HepG2 (cell line): ENCODE data around the gene KIN.

Experiments used
- CHD4 ChIP-seq: fragments of 200-600 bp; sonication (generic); IDR thresholded peaks from 2 replicates; pipeline ENCODE4 v1.7.0; 2017; ENCODE audit warnings: mild to moderate bottlenecking, low read length, borderline replicate concordance
- CTCF ChIP-seq: sonication (generic); formaldehyde crosslinking; IDR thresholded peaks from 2 replicates; pipeline ENCODE4 v1.5.0; 2020; ENCODE audit warnings: mild to moderate bottlenecking, missing genetic modification reagents, moderate library complexity
- HDAC1 ChIP-seq: sonication (generic); formaldehyde crosslinking; IDR thresholded peaks from 2 replicates; pipeline ENCODE4 v1.5.1; 2020; ENCODE audit warnings: mild to moderate bottlenecking, missing genetic modification reagents
- JUN ChIP-seq: sonication (generic); formaldehyde crosslinking; IDR thresholded peaks from 2 replicates; pipeline ENCODE4 v1.4.0; 2020; ENCODE audit warnings: mild to moderate bottlenecking, missing genetic modification reagents
- NR2F6 ChIP-seq, 2 experiments: IDR thresholded peaks; 2 replicates each; pipeline ENCODE4 v1.6.1; 2016; ENCODE audit warnings: antibody characterized with exemption in 1 of 2, mild to moderate bottlenecking in 1 of 2
- RFX1 ChIP-seq: fragments of 450-650 bp; IDR thresholded peaks from 2 replicates; pipeline ENCODE4 v1.6.1; 2017
- TAF15 ChIP-seq: fragments of 200-400 bp; formaldehyde crosslinking; IDR thresholded peaks from one replicate; pipeline ENCODE4 v1.6.1; 2018; ENCODE audit warnings: mild to moderate bottlenecking, low read depth, low read length; ENCODE audit not compliant: poor library complexity, severe bottlenecking
- USF2 ChIP-seq, 2 experiments: sonication (generic) in 1 of 2; formaldehyde crosslinking in 1 of 2; IDR thresholded peaks; 2 replicates each; pipeline versions ENCODE4 v1.5.1 to v1.6.1; 2011 to 2020; ENCODE audit warnings: borderline replicate concordance in 1 of 2, low read depth in 1 of 2, low read length in 1 of 2, mild to moderate bottlenecking in 1 of 2, missing genetic modification reagents in 1 of 2, moderate library complexity in 1 of 2
- ZFP91 ChIP-seq: sonication (generic); formaldehyde crosslinking; IDR thresholded peaks from 2 replicates; pipeline ENCODE4 v1.9.0; 2022; ENCODE audit warnings: missing genetic modification reagents, mild to moderate bottlenecking, borderline replicate concordance

GRCh38 chr10:7788639-7789286, 970 bp upstream of the KIN start:
- no peak for TF ChIP-seq CTCF (CRISPR knock-in tag)
- no peak; the same call in 1 of the 2 replicates for TF ChIP-seq HDAC1 (CRISPR knock-in tag)
- TF ChIP-seq NR2F6 (IDR thresholded peaks at IDR 0.05): peak; percentile 9; the same call in 1 of the 2 replicates
- TF ChIP-seq NR2F6 (CRISPR knock-in tag; IDR thresholded peaks at IDR 0.05): no peak
- TF ChIP-seq USF2 (IDR thresholded peaks at IDR 0.05; ENCODE audit: low read depth, low read length): no peak
- no peak for TF ChIP-seq USF2 (CRISPR knock-in tag; IDR thresholded peaks at IDR 0.05; ENCODE audit: borderline replicate concordance)
- no peak for TF ChIP-seq JUN
- TF ChIP-seq CHD4: 0 out of 2 replicates have a peak, but pooled peaks have one; percentile 10
- no peak for TF ChIP-seq RFX1
- no peak for TF ChIP-seq ZFP91 (CRISPR knock-in tag)
- TF ChIP-seq TAF15: no peak
